Fibroblast of mammary gland (primary cell): ENCODE data around the gene PCSK6.

Experiments used
- DNase-seq: peaks from one replicate; pipeline ENCODE4 v3.0.0-alpha.2; 2010; ENCODE audit warnings: low read depth
- H3K4me3 ChIP-seq: 2 replicates; pipeline ENCODE4 v1.5.1; 2011; ENCODE audit warnings: low read depth, mild to moderate bottlenecking, low read length, moderate library complexity; ENCODE audit not compliant: control insufficient read depth
- TF ChIP-seq, protein P1 (sequence below): conservative IDR thresholded peaks from 2 replicates; pipeline ENCODE4 v1.5.1; 2011; ENCODE audit warnings: low read depth, low read length, inconsistent platforms; ENCODE audit not compliant: control insufficient read depth, insufficient read depth

PCSK6 gene

DNA sequence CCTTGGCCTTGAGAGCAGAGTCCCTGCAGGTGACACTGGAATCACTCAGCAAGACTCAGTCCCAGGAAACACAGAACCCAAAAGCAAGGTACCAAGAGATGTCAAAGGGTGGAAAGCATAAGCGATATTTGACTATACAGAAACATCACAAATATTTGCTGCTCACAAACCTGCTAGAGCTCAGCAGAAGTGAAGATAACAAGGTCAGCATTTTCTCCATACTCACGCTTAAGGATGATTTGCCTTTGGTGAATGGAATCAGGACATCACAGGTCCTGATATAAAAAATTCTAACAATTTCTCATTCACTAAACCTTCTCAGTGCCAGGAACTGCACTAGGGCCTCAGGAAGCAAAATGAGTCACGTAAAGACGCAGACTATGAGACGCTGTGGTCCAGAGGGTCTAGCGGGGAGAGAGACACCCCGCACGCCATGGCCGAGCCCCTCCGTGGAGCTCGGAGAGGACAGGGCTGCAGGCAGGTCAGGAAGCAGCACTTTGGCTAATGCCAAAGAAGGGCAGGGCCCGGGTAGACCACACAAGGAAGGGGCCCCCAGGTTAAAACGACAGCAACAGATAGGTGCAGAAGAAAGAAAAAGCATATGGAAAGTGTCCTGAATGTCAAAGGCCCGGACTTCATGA, 10.7 kb downstream of the PCSK6 start:
- TF ChIP-seq, protein P1, sequence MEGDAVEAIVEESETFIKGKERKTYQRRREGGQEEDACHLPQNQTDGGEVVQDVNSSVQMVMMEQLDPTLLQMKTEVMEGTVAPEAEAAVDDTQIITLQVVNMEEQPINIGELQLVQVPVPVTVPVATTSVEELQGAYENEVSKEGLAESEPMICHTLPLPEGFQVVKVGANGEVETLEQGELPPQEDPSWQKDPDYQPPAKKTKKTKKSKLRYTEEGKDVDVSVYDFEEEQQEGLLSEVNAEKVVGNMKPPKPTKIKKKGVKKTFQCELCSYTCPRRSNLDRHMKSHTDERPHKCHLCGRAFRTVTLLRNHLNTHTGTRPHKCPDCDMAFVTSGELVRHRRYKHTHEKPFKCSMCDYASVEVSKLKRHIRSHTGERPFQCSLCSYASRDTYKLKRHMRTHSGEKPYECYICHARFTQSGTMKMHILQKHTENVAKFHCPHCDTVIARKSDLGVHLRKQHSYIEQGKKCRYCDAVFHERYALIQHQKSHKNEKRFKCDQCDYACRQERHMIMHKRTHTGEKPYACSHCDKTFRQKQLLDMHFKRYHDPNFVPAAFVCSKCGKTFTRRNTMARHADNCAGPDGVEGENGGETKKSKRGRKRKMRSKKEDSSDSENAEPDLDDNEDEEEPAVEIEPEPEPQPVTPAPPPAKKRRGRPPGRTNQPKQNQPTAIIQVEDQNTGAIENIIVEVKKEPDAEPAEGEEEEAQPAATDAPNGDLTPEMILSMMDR, result no peak
- no peak overlapping the region for H3K4me3 ChIP-seq
- DNase-seq, result no peak

DNA sequence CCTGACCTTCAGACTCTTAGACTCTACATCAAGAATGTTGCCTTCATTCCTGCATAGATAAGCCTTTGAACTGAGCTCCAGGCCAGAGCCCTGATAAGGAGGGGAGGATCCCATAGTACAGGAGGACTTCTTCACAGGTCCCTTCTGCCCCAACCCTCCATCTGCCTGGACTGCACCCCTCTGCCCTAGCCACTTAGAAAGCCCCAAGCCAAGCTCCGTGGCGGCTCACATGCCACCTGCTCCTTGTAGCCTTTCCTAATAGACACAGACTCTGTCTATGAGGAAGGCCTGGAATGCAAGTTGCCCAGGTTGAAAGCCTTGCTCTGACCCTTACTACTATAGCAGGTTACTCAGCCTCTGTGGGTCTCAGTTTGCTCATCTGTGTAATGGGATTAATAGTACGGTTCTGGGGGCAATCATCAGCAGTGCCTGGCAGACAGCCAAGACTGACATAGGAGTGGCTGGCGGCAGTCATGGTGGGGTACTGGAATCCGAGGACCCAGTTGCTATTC, 11.6 kb downstream of the PCSK6 start:
- no peak overlapping the region for H3K4me3 ChIP-seq
- TF ChIP-seq, protein P1, result no peak
- DNase-seq, result no peak

DNA sequence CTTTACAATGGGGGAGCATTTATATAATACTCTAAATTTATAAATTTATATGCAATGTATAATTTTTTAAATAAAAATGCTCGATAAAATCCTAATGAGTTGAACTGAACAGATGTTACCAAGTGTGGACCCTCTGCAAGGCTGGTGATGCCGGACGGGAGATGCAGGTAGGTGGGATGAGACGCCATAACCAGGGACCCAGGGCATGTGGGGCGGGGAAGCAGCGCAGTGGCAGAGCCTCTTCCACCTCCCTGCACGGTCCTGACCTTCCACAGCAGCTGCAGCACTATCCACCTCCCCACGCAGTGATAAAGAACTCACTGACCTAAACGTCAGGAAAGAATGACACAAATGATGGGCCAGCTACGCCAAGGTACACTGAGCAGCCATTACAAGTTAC, 12.8 kb downstream of the PCSK6 start:
- TF ChIP-seq, protein P1, result no peak
- no peak for DNase-seq
- H3K4me3 ChIP-seq, result no peak overlapping the region

DNA sequence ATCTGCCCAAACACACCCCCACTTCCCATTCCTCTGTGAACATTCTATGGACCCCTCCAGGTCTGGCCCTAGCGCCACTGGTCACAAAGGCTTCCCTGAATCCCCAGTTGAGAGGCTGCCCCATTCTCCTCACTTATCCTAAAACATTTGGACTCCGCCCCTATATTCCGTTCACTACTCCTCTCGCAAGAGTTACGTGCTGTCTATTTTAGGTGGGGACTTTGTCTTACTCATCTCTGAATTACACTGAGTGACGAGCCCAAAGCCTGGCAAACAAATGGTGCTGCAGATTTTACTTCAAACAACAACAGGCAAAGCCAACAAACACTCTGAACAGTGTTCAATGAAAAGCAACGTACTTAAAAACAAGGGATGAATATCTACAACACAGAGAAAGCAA, 14.5 kb downstream of the PCSK6 start:
- TF ChIP-seq, protein P1, result no peak
- H3K4me3 ChIP-seq, result no peak overlapping the region

DNA sequence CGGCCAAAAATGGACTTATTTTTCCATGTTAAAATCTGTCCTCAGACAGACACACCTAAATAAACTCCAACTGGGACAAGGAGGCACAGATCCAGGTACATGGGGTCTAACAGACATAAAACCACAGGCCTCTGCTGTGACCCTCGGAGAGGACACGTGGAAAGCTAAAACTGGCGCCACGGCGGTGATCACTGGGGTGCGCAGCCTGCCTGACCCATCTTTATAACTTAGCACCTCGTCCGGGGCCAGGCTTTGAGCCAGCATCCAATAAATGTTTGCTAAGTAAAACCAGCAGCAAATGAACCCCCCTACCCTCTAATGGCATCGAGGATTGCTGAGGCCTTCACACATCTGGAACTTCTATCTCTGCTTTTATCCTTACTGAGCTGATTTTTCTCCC, 15.3 kb downstream of the PCSK6 start:
- no peak overlapping the region for H3K4me3 ChIP-seq
- DNase-seq, result no peak
- TF ChIP-seq, protein P1, result no peak

More for the DNA sequence above, 14.5 kb downstream of the PCSK6 start:
- no peak for DNase-seq

DNA sequence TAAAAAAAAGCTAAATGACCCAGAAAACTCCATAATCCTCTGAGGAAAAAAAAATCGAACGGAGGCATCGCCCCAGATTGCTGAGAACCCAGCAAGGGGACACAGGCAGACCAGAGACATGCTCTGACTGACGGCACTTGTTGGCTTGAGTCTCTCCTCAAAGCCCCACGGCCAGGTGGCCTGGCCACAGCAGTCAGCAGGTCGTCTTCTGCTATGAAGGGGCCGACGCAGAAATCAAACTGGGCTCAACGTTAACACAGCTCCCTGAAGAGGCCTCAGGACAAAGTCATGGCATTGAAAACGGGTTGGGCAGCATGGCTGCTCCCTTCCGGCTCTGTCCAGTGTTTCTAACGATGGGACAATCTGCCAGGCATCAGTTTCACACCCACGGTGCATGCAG, 17.5 kb downstream of the PCSK6 start:
- no peak overlapping the region for H3K4me3 ChIP-seq
- TF ChIP-seq, protein P1, result no peak
- DNase-seq, result no peak
